ENCODE measurements around the gene HCN3.

DNA sequence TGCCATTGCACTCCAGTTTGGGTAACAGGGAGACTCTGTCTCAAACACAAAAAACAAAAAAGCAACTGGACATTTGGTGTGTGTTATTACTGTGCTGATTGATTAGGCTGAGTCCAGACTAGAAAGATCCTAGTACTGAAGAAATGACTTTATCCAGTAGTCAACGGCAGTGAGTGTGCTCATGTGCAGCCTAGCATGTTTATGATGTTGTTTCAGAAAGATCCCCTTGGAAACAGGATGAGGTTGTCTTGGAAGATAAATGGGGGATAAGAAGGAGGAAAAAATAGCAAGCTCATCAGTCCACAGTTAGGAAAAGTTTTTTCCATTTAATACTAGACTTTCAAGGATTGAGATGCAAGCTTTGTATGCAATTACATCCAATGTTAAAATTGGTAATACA lies 57.7 kb downstream of the HCN3 start:
- no peak for TF ChIP-seq CTCF (IDR thresholded peaks at IDR 0.05; ENCODE audit: control extremely low read depth in 1 of 3, insufficient read depth in 1 of 3, low read depth in 1 of 3, low read length in 3 of 3)
- no peak for TF ChIP-seq JUN (IDR thresholded peaks at IDR 0.05; ENCODE audit: low read depth, low read length)

Measured in H1 (cell line).